HG02588 (cell line): ENCODE measurements around the gene FBRSL1.

Experiments
- ATAC-seq: cut with Tn5 transposase; IDR thresholded peaks from one replicate; pipeline ENCODE4 v1.9.1; 2021; ENCODE audit warnings: mild to moderate bottlenecking, moderate library complexity; ENCODE audit not compliant: unreplicated experiment

Gene FBRSL1

GRCh38 chr12:132554845-132555630, 65.1 kb downstream of the FBRSL1 start:
- no peak for ATAC-seq

- no peak for ATAC-seq
These were observed 65.7 kb downstream of the FBRSL1 start for GRCh38 chr12:132555686-132556085.

- ATAC-seq: no peak
These were observed 66.3 kb downstream of the FBRSL1 start for GRCh38 chr12:132556216-132556615.

GRCh38 chr12:132556801-132557200, 66.8 kb downstream of the FBRSL1 start:
- no peak for ATAC-seq

- no peak for ATAC-seq
These were observed 67.5 kb downstream of the FBRSL1 start for GRCh38 chr12:132557291-132558015.

GRCh38 chr12:132558042-132558856, 68.3 kb downstream of the FBRSL1 start:
- ATAC-seq: no peak

- no peak for ATAC-seq
These were observed 69.1 kb downstream of the FBRSL1 start for GRCh38 chr12:132558861-132559623.

GRCh38 chr12:132559652-132560363, 69.9 kb downstream of the FBRSL1 start:
- ATAC-seq: no peak

- no peak for ATAC-seq
These were observed 70.3 kb downstream of the FBRSL1 start for GRCh38 chr12:132560364-132560613.

GRCh38 chr12:132560614-132561426, 70.9 kb downstream of the FBRSL1 start:
- no peak for ATAC-seq
